ENCODE data around the gene FBN2.

GRCh38 chr5:128427921-128428320 lies 110.1 kb downstream of the FBN2 start:
- TF ChIP-seq, protein P1, sequence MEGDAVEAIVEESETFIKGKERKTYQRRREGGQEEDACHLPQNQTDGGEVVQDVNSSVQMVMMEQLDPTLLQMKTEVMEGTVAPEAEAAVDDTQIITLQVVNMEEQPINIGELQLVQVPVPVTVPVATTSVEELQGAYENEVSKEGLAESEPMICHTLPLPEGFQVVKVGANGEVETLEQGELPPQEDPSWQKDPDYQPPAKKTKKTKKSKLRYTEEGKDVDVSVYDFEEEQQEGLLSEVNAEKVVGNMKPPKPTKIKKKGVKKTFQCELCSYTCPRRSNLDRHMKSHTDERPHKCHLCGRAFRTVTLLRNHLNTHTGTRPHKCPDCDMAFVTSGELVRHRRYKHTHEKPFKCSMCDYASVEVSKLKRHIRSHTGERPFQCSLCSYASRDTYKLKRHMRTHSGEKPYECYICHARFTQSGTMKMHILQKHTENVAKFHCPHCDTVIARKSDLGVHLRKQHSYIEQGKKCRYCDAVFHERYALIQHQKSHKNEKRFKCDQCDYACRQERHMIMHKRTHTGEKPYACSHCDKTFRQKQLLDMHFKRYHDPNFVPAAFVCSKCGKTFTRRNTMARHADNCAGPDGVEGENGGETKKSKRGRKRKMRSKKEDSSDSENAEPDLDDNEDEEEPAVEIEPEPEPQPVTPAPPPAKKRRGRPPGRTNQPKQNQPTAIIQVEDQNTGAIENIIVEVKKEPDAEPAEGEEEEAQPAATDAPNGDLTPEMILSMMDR (conservative IDR thresholded peaks at IDR 0.05), result no peak
- no peak for TF ChIP-seq ZFX (IDR thresholded peaks at IDR 0.05)

All from C4-2B (cell line).